GM10266 (cell line): Measurements from ENCODE around the gene IGFL4.

Experiments
- DNase-seq: peaks from one replicate; pipeline ENCODE4 v3.0.0; 2012; ENCODE audit errors: extremely low spot score
- CTCF ChIP-seq: IDR thresholded peaks from 2 replicates; pipeline ENCODE4 v1.5.1; 2012; ENCODE audit warnings: mild to moderate bottlenecking, low read depth; ENCODE audit not compliant: control insufficient read depth, insufficient read depth; ENCODE audit errors: missing control alignments

The IGFL4 gene

GRCh38 chr19:46031781-46032596 is 8.8 kb downstream of the IGFL4 start:
- no peak for TF ChIP-seq CTCF
- DNase-seq, result no peak

GRCh38 chr19:46030812-46031550 is 9.8 kb downstream of the IGFL4 start:
- no peak for DNase-seq

GRCh38 chr19:46025835-46026234 is 15.0 kb downstream of the IGFL4 start:
- TF ChIP-seq CTCF, result no peak
- DNase-seq, result no peak

More at GRCh38 chr19:46030812-46031550, 9.8 kb downstream of the IGFL4 start:
- no peak for TF ChIP-seq CTCF

- no peak for DNase-seq
- TF ChIP-seq CTCF, result no peak
These were observed 17.5 kb downstream of the IGFL4 start for GRCh38 chr19:46023311-46023779.

GRCh38 chr19:46022431-46023310 is 18.1 kb downstream of the IGFL4 start, which contains the start of gene PGLYRP1:
TSS of gene PGLYRP1 (minus strand) at chr19:46023053. CDS start at chr19:46023021, 32 bp downstream.
- no peak for TF ChIP-seq CTCF
- DNase-seq, result no peak

- no peak for DNase-seq
- TF ChIP-seq CTCF, result no peak
These were observed 18.8 kb downstream of the IGFL4 start for GRCh38 chr19:46022061-46022430.
